HG02798 (cell line): ENCODE data around the gene BRSK1.

ENCODE experiments used
- ATAC-seq: cut with Tn5 transposase; IDR thresholded peaks from one replicate; pipeline ENCODE4 v1.9.1; 2021; ENCODE audit warnings: mild to moderate bottlenecking; ENCODE audit not compliant: unreplicated experiment, poor library complexity

Gene BRSK1

GRCh38 chr19:55301459-55302317 is 17.9 kb downstream of the BRSK1 start:
- ATAC-seq = peak; percentile 85

GRCh38 chr19:55302318-55302703 is 18.5 kb downstream of the BRSK1 start:
- ATAC-seq = no peak

- ATAC-seq = no peak
Observed at GRCh38 chr19:55303477-55303876, 19.7 kb downstream of the BRSK1 start.

GRCh38 chr19:55304279-55304978 is 20.6 kb downstream of the BRSK1 start:
- no peak for ATAC-seq

GRCh38 chr19:55304980-55305379 is 21.2 kb downstream of the BRSK1 start:
- no peak for ATAC-seq

GRCh38 chr19:55305491-55305890 is 21.7 kb downstream of the BRSK1 start:
- ATAC-seq = no peak

GRCh38 chr19:55305983-55306562 is 22.3 kb downstream of the BRSK1 start:
- ATAC-seq = no peak

- ATAC-seq = no peak
Observed at GRCh38 chr19:55306712-55307111, 22.9 kb downstream of the BRSK1 start.

GRCh38 chr19:55308281-55308680 is 24.5 kb downstream of the BRSK1 start:
- no peak for ATAC-seq

GRCh38 chr19:55309448-55309847 is 25.7 kb downstream of the BRSK1 start:
- ATAC-seq = no peak

- ATAC-seq = no peak
Observed at GRCh38 chr19:55310498-55310897, 26.7 kb downstream of the BRSK1 start.

GRCh38 chr19:55311397-55311796 is 27.6 kb downstream of the BRSK1 start:
- no peak for ATAC-seq

GRCh38 chr19:55311797-55312196 is 28.0 kb downstream of the BRSK1 start:
- no peak for ATAC-seq

- no peak for ATAC-seq
Observed at GRCh38 chr19:55312621-55313512, 29.1 kb downstream of the BRSK1 start.

GRCh38 chr19:55314396-55314795 is 30.6 kb downstream of the BRSK1 start:
- ATAC-seq = no peak

GRCh38 chr19:55315956-55316525 is 32.2 kb downstream of the BRSK1 start:
- no peak for ATAC-seq

- ATAC-seq = no peak
Observed at GRCh38 chr19:55316646-55317045, 32.8 kb downstream of the BRSK1 start.

GRCh38 chr19:55319785-55320184 is 36.0 kb downstream of the BRSK1 start:
- ATAC-seq = no peak

- ATAC-seq = no peak
Observed at GRCh38 chr19:55320844-55321419, 37.1 kb downstream of the BRSK1 start.
